ENCODE data around the gene CHMP4B.

Gene CHMP4B

GRCh38 chr20:33866398-33867100, 55.4 kb downstream of the CHMP4B start:
- DNase-seq: no peak

- DNase-seq: no peak
Observed at GRCh38 chr20:33868042-33868441, 56.9 kb downstream of the CHMP4B start.

GRCh38 chr20:33868595-33868994, 57.4 kb downstream of the CHMP4B start:
- no peak for DNase-seq

GRCh38 chr20:33869283-33869682, 58.1 kb downstream of the CHMP4B start:
- DNase-seq: no peak

- no peak for DNase-seq
Observed at GRCh38 chr20:33871362-33871761, 60.2 kb downstream of the CHMP4B start.

GRCh38 chr20:33874129-33874528, 63.0 kb downstream of the CHMP4B start:
- DNase-seq: no peak

GRCh38 chr20:33875055-33875454, 63.9 kb downstream of the CHMP4B start:
- no peak for DNase-seq

GRCh38 chr20:33875534-33876026, 64.4 kb downstream of the CHMP4B start:
- no peak for DNase-seq

- no peak for DNase-seq
Observed at GRCh38 chr20:33878583-33878982, 67.4 kb downstream of the CHMP4B start.

- DNase-seq: no peak
Observed at GRCh38 chr20:33880396-33880795, 69.2 kb downstream of the CHMP4B start.

GRCh38 chr20:33881989-33882388, 70.8 kb downstream of the CHMP4B start:
- no peak for DNase-seq

GRCh38 chr20:33882481-33882880, 71.3 kb downstream of the CHMP4B start:
- no peak for DNase-seq

- no peak for DNase-seq
Observed at GRCh38 chr20:33883164-33883563, 72.0 kb downstream of the CHMP4B start.

GRCh38 chr20:33884633-33885032, 73.5 kb downstream of the CHMP4B start:
- no peak for DNase-seq

GRCh38 chr20:33889312-33889711, 78.2 kb downstream of the CHMP4B start:
- no peak for DNase-seq

- no peak for DNase-seq
Observed at GRCh38 chr20:33890557-33890956, 79.4 kb downstream of the CHMP4B start.

GRCh38 chr20:33893314-33893713, 82.2 kb downstream of the CHMP4B start:
- no peak for DNase-seq

GRCh38 chr20:33894798-33895197, 83.7 kb downstream of the CHMP4B start:
- DNase-seq: no peak

- no peak for DNase-seq
Observed at GRCh38 chr20:33896509-33896908, 85.4 kb downstream of the CHMP4B start.

- no peak for DNase-seq
Observed at GRCh38 chr20:33897313-33897912, 86.3 kb downstream of the CHMP4B start.

GRCh38 chr20:33899106-33899505, 88.0 kb downstream of the CHMP4B start:
- no peak for DNase-seq

- DNase-seq: no peak
Observed at GRCh38 chr20:33900521-33901131, 89.5 kb downstream of the CHMP4B start.

GRCh38 chr20:33901132-33901523, 90.0 kb downstream of the CHMP4B start:
- DNase-seq: no peak

- no peak for DNase-seq
Observed at GRCh38 chr20:33902011-33902410, 90.9 kb downstream of the CHMP4B start.

Measured in NCI-H2107 (cell line).